GM23338 (cell line): Measurements from ENCODE around the gene EYS. TPM values are rescaled to one million over a fixed set of nuclear protein-coding genes. Genes with fewer than 3 reads are reported as not detected.

ENCODE experiments used
- ATAC-seq: fragments of 200-7000 bp; cut with Tn5 transposase; 3 replicates; pipeline ENCODE4 v1.9.1; 2020
- DNase-seq: peaks from one replicate; pipeline ENCODE4 v3.0.0-alpha.2; 2015; ENCODE audit warnings: low spot score
- H2AFZ ChIP-seq: fragments of 200-600 bp; sonication (generic); 2 replicates; pipeline ENCODE4 v1.8.0; 2016; ENCODE audit warnings: antibody characterized with exemption, mild to moderate bottlenecking, moderate library complexity
- H3F3A ChIP-seq: fragments of 200-600 bp; sonication (generic); replicated peaks from 2 replicates; pipeline ENCODE4 v1.8.0; 2017; ENCODE audit warnings: antibody characterized with exemption, mixed run types, low read depth
- H3K27ac ChIP-seq: fragments of 200-600 bp; sonication (generic); 2 replicates; pipeline ENCODE4 v1.6.1; 2016; ENCODE audit warnings: low read depth
- H3K27me3 ChIP-seq: fragments of 200-600 bp; sonication (generic); 2 replicates; pipeline ENCODE4 v1.8.0; 2016; ENCODE audit warnings: mild to moderate bottlenecking, mixed run types, moderate library complexity; ENCODE audit not compliant: insufficient read depth
- H3K36me3 ChIP-seq: fragments of 200-600 bp; sonication (generic); 2 replicates; pipeline ENCODE4 v1.8.0; 2016; ENCODE audit warnings: mild to moderate bottlenecking; ENCODE audit not compliant: insufficient read depth
- H3K4me1 ChIP-seq: fragments of 200-600 bp; sonication (generic); 2 replicates; pipeline ENCODE4 v1.8.0; 2016; ENCODE audit warnings: mild to moderate bottlenecking, moderate library complexity; ENCODE audit not compliant: insufficient read depth
- H3K4me2 ChIP-seq: fragments of 200-600 bp; sonication (generic); 2 replicates; pipeline ENCODE4 v1.7.1; 2017; ENCODE audit warnings: mixed run types
- H3K4me3 ChIP-seq: fragments of 200-600 bp; sonication (generic); 2 replicates; pipeline ENCODE4 v1.6.1; 2016; ENCODE audit warnings: mixed run types
- H3K79me2 ChIP-seq: fragments of 200-600 bp; sonication (generic); replicated peaks from 2 replicates; pipeline ENCODE4 v1.8.0; 2017; ENCODE audit warnings: mild to moderate bottlenecking; ENCODE audit not compliant: insufficient read depth
- H3K9me2 ChIP-seq: fragments of 200-600 bp; sonication (generic); 2 replicates; pipeline ENCODE4 v1.8.0; 2017; ENCODE audit not compliant: insufficient read depth
- H4K20me1 ChIP-seq: fragments of 200-600 bp; sonication (generic); replicated peaks from 2 replicates; pipeline ENCODE4 v1.8.0; 2017; ENCODE audit warnings: mild to moderate bottlenecking; ENCODE audit not compliant: insufficient read depth
- H3K27ac Mint-ChIP-seq: 2 replicates; pipeline ENCODE4 v1.8.0; 2020; ENCODE audit warnings: inconsistent platforms, mild to moderate bottlenecking, moderate library complexity, mixed read lengths
- H3K27me3 Mint-ChIP-seq: 3 replicates; pipeline ENCODE4 v1.8.0; 2022; ENCODE audit warnings: low read depth, mild to moderate bottlenecking, moderate library complexity, mixed read lengths, inconsistent platforms; ENCODE audit not compliant: insufficient read depth, poor library complexity
- H3K36me3 Mint-ChIP-seq: 3 replicates; pipeline ENCODE4 v1.8.0; 2021; ENCODE audit warnings: low read depth, mild to moderate bottlenecking, inconsistent platforms, moderate library complexity, mixed read lengths
- H3K4me1 Mint-ChIP-seq: 3 replicates; pipeline ENCODE4 v1.8.0; 2020; ENCODE audit warnings: mild to moderate bottlenecking, inconsistent platforms, mixed read lengths
- H3K4me3 Mint-ChIP-seq: 3 replicates; pipeline ENCODE4 v1.8.0; 2021; ENCODE audit warnings: moderate library complexity, mild to moderate bottlenecking, inconsistent platforms, mixed read lengths
- H3K9me3 Mint-ChIP-seq: 3 replicates; pipeline ENCODE4 v1.8.0; 2020; ENCODE audit warnings: moderate library complexity, mild to moderate bottlenecking, inconsistent platforms, mixed read lengths
- CREB1 ChIP-seq: fragments of 250-450 bp; sonication (Bioruptor Pico); IDR thresholded peaks from 2 replicates; pipeline ENCODE4 v1.5.0; 2020; ENCODE audit warnings: low read depth, mild to moderate bottlenecking, moderate library complexity
- EZH2phosphoT487 ChIP-seq: fragments of 200-600 bp; sonication (generic); IDR thresholded peaks from one replicate; pipeline ENCODE4 v1.8.1; 2018; ENCODE audit warnings: antibody characterized with exemption; ENCODE audit not compliant: unreplicated experiment
- JUNB ChIP-seq: IDR thresholded peaks from one replicate; pipeline ENCODE4 v1.6.1; 2016; ENCODE audit warnings: antibody characterized with exemption; ENCODE audit not compliant: unreplicated experiment
- NANOG ChIP-seq: IDR thresholded peaks from 2 replicates; pipeline ENCODE4 v1.6.1; 2016; ENCODE audit warnings: antibody characterized with exemption, borderline replicate concordance
- STAT1 ChIP-seq: IDR thresholded peaks from one replicate; pipeline ENCODE4 v1.6.1; 2016; ENCODE audit warnings: antibody characterized with exemption; ENCODE audit not compliant: unreplicated experiment
- ZNF114 ChIP-seq: fragments of 250-450 bp; sonication (Bioruptor Pico); IDR thresholded peaks from 2 replicates; pipeline ENCODE4 v1.5.0; 2020; ENCODE audit warnings: mild to moderate bottlenecking, moderate library complexity
- ZNF331 ChIP-seq: fragments of 250-450 bp; sonication (Bioruptor Pico); IDR thresholded peaks from 2 replicates; pipeline ENCODE4 v1.5.0; 2020; ENCODE audit warnings: low read depth, mild to moderate bottlenecking, moderate library complexity
- polyA plus RNA-seq: library from polyadenylated mRNA; unstranded; fragments of >200 nt; fragmentation: Nextera tagmentation; extraction: Ambion mirVana; gene quantifications from 2 replicates; pipeline ENCODE4 v1.2.1, GENCODE V29; 2016
- total RNA-seq: library from RNA; depleted of rRNA; stranded (reverse); fragments of >200 nt; shearing (Covaris generic); gene quantifications from 2 replicates; pipeline ENCODE4 v1.2.3, GENCODE V29; 2014
- TF ChIP-seq, protein P1 (sequence below): fragments of 250-450 bp; sonication (Bioruptor Pico); IDR thresholded peaks from 2 replicates; pipeline ENCODE4 v1.5.0; 2020; ENCODE audit warnings: mild to moderate bottlenecking, moderate library complexity
- TF ChIP-seq, protein P2 (sequence below), 2 experiments: fragments of 200-600 bp in 1 of 2; sonication (generic) in 1 of 2; conservative IDR thresholded peaks; 2 replicates each; pipeline versions ENCODE4 v1.5.1 to v1.6.1; 2016 to 2017; ENCODE audit warnings: antibody characterized with exemption in 2 of 2, low read depth in 2 of 2, mild to moderate bottlenecking in 2 of 2, moderate library complexity in 1 of 2
- TF ChIP-seq, protein P3 (sequence below): IDR thresholded peaks from 2 replicates; pipeline ENCODE4 v1.6.1; 2016; ENCODE audit warnings: antibody characterized with exemption

The EYS gene
- total and polyA plus RNA-seq, 2 experiments from 2014 or later = 0.38 to 0.52 TPM

DNA sequence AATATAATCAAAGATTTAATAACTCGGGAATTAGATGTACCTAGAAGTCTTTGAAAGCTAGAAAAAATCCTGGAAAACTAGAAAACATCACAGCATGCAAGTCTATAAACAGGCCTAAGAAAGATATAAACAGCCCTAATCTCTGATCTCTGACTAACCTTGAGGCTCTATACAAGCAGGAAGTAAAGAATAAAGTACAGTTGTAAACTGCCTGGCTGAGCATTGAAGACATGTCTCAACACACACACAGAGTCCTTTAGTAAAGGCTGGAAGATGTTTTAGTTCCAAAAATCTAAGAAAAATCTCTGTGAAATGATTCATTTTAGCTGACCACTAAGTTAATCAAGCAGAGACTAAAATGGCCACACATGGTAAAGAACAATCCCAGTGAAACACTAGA lies 774.5 kb downstream of the EYS start (continued):
- TF ChIP-seq, protein P1, sequence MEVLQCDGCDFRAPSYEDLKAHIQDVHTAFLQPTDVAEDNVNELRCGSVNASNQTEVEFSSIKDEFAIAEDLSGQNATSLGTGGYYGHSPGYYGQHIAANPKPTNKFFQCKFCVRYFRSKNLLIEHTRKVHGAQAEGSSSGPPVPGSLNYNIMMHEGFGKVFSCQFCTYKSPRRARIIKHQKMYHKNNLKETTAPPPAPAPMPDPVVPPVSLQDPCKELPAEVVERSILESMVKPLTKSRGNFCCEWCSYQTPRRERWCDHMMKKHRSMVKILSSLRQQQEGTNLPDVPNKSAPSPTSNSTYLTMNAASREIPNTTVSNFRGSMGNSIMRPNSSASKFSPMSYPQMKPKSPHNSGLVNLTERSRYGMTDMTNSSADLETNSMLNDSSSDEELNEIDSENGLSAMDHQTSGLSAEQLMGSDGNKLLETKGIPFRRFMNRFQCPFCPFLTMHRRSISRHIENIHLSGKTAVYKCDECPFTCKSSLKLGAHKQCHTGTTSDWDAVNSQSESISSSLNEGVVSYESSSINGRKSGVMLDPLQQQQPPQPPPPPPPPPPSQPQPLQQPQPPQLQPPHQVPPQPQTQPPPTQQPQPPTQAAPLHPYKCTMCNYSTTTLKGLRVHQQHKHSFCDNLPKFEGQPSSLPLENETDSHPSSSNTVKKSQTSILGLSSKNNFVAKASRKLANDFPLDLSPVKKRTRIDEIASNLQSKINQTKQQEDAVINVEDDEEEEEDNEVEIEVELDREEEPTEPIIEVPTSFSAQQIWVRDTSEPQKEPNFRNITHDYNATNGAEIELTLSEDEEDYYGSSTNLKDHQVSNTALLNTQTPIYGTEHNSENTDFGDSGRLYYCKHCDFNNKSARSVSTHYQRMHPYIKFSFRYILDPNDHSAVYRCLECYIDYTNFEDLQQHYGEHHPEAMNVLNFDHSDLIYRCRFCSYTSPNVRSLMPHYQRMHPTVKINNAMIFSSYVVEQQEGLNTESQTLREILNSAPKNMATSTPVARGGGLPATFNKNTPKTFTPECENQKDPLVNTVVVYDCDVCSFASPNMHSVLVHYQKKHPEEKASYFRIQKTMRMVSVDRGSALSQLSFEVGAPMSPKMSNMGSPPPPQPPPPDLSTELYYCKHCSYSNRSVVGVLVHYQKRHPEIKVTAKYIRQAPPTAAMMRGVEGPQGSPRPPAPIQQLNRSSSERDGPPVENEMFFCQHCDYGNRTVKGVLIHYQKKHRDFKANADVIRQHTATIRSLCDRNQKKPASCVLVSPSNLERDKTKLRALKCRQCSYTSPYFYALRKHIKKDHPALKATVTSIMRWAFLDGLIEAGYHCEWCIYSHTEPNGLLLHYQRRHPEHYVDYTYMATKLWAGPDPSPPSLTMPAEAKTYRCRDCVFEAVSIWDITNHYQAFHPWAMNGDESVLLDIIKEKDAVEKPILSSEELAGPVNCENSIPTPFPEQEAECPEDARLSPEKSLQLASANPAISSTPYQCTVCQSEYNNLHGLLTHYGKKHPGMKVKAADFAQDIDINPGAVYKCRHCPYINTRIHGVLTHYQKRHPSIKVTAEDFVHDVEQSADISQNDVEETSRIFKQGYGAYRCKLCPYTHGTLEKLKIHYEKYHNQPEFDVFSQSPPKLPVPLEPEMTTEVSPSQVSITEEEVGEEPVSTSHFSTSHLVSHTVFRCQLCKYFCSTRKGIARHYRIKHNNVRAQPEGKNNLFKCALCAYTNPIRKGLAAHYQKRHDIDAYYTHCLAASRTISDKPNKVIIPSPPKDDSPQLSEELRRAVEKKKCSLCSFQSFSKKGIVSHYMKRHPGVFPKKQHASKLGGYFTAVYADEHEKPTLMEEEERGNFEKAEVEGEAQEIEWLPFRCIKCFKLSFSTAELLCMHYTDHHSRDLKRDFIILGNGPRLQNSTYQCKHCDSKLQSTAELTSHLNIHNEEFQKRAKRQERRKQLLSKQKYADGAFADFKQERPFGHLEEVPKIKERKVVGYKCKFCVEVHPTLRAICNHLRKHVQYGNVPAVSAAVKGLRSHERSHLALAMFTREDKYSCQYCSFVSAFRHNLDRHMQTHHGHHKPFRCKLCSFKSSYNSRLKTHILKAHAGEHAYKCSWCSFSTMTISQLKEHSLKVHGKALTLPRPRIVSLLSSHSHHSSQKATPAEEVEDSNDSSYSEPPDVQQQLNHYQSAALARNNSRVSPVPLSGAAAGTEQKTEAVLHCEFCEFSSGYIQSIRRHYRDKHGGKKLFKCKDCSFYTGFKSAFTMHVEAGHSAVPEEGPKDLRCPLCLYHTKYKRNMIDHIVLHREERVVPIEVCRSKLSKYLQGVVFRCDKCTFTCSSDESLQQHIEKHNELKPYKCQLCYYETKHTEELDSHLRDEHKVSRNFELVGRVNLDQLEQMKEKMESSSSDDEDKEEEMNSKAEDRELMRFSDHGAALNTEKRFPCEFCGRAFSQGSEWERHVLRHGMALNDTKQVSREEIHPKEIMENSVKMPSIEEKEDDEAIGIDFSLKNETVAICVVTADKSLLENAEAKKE (CRISPR knock-in tag) = no peak

DNA sequence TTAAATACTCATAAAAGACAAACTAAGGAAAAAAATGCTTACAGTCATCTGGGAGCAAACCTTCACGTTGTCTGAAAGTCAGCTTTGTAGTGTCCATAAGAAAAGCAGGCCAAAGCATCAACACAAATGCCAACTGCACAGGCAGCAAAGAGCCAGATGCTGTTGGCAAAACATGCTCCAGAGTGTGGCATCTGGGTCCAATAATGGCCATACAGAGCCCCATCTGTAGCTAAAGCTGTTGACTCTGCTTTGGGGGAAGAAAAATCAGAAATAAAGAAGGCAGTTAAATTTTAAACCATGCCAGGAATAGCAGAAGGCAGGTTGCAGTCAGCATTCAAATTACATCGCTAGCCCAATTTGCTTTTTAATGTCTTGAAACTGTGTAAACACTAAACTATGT lies 776.3 kb downstream of the EYS start:
- Histone ChIP-seq H3K4me3 (no peak overlapping the region), H3K36me3 (no peaks in the 10 kb centered on the region), H3K4me2 (no peak overlapping the region), H3F3A (no peaks in the 10 kb centered on the region), H2AFZ (peak overlapping the region; percentile 52; the same call in 1 of the 2 replicates), H3K27me3 (no peaks in the 10 kb centered on the region), H3K4me1 (no peaks in the 10 kb centered on the region), H3K27ac (no peak overlapping the region), H4K20me1 (no peaks in the 10 kb centered on the region), H3K79me2 (no peaks in the 10 kb centered on the region), H3K9me2 (no peaks in the 10 kb centered on the region)
- H3K36me3 Mint-ChIP-seq = no peaks in the 10 kb centered on the region
- H3K4me1 Mint-ChIP-seq = no peaks in the 10 kb centered on the region; the same call in 2 of the 3 replicates
- no peaks in the 10 kb centered on the region for H3K27me3 Mint-ChIP-seq
- no peak for ATAC-seq
- H3K9me3 Mint-ChIP-seq = no peaks in the 10 kb centered on the region
- H3K27ac Mint-ChIP-seq = no peak overlapping the region
- H3K4me3 Mint-ChIP-seq = no peak overlapping the region
- no peak for DNase-seq
- TF ChIP-seq JUNB = no peak
- TF ChIP-seq, protein P2, sequence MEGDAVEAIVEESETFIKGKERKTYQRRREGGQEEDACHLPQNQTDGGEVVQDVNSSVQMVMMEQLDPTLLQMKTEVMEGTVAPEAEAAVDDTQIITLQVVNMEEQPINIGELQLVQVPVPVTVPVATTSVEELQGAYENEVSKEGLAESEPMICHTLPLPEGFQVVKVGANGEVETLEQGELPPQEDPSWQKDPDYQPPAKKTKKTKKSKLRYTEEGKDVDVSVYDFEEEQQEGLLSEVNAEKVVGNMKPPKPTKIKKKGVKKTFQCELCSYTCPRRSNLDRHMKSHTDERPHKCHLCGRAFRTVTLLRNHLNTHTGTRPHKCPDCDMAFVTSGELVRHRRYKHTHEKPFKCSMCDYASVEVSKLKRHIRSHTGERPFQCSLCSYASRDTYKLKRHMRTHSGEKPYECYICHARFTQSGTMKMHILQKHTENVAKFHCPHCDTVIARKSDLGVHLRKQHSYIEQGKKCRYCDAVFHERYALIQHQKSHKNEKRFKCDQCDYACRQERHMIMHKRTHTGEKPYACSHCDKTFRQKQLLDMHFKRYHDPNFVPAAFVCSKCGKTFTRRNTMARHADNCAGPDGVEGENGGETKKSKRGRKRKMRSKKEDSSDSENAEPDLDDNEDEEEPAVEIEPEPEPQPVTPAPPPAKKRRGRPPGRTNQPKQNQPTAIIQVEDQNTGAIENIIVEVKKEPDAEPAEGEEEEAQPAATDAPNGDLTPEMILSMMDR (conservative IDR thresholded peaks at IDR 0.05; ENCODE audit: low read depth in 2 of 2) = no peak
- TF ChIP-seq CREB1 (CRISPR knock-in tag) = no peak
- no peak for TF ChIP-seq NANOG
- no peak for TF ChIP-seq ZNF114 (CRISPR knock-in tag)
- TF ChIP-seq EZH2phosphoT487 = no peak
- TF ChIP-seq, protein P3, sequence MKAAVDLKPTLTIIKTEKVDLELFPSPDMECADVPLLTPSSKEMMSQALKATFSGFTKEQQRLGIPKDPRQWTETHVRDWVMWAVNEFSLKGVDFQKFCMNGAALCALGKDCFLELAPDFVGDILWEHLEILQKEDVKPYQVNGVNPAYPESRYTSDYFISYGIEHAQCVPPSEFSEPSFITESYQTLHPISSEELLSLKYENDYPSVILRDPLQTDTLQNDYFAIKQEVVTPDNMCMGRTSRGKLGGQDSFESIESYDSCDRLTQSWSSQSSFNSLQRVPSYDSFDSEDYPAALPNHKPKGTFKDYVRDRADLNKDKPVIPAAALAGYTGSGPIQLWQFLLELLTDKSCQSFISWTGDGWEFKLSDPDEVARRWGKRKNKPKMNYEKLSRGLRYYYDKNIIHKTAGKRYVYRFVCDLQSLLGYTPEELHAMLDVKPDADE = no peak
- TF ChIP-seq STAT1 = no peak
- TF ChIP-seq ZNF331 = no peak
